Left lung (tissue), 10 donors: ENCODE results near the gene COL19A1. TPM values are rescaled to one million over a fixed set of nuclear protein-coding genes. Genes with fewer than 3 reads are reported as not detected.

Source experiments
- ATAC-seq: fragments of 200-7000 bp; cut with Tn5 transposase; one replicate; pipeline ENCODE4 v1.9.1; 2020; ENCODE audit warnings: moderate library complexity
- DNase-seq, 4 donors: peaks; one replicate each; pipeline ENCODE4 v3.0.0-alpha.2; 2013 to 2020
- H3K27ac ChIP-seq, 2 donors: fragments of 200-600 bp; sonication (generic) in 1 of 2; one replicate each; pipeline versions ENCODE4 v1.5.0 to v1.8.0; 2020 to 2021
- H3K27me3 ChIP-seq, 2 donors: fragments of 200-600 bp; sonication (generic) in 1 of 2; one replicate each; pipeline versions ENCODE4 v1.5.0 to v1.8.0; 2020 to 2021
- H3K36me3 ChIP-seq, 2 donors: fragments of 200-600 bp; sonication (generic) in 1 of 2; one replicate each; pipeline versions ENCODE4 v1.5.0 to v1.8.0; 2020 to 2021
- H3K4me1 ChIP-seq, 2 donors: fragments of 200-600 bp; one replicate each; pipeline ENCODE4 v1.8.0; 2021
- H3K4me3 ChIP-seq, 2 donors: fragments of 200-600 bp; sonication (generic) in 1 of 2; one replicate each; pipeline versions ENCODE4 v1.5.0 to v1.8.0; 2020 to 2021; ENCODE audit warnings: mild to moderate bottlenecking in 1 of 2
- H3K9me3 ChIP-seq, 2 donors: fragments of 200-600 bp; sonication (generic) in 1 of 2; one replicate each; pipeline versions ENCODE4 v1.5.0 to v1.8.0; 2020 to 2021
- intact Hi-C, 2 donors: fragments of 100-400 bp; cut with DNase I; formaldehyde crosslinking; loops; one replicate each; pipeline versions ENCODE4 v1.11.2 to v1.14.2; 2022
- polyA plus RNA-seq, 6 donors: library from polyadenylated mRNA; unstranded; fragments of 120-200 nt; gene quantifications; one replicate each; pipeline ENCODE4 v1.2.1, GENCODE V29; 2013; ENCODE audit not compliant: insufficient read length in 6 of 6
- total RNA-seq, 2 donors: library from RNA; stranded (reverse); fragmentation: NEBNext Ultra II Directional; extraction: Animal tissue kit (Norgen Biotek cat#: 25700); gene quantifications; one replicate each; pipeline ENCODE4 v1.2.1, GENCODE V29; 2021
- TF ChIP-seq, protein P1 (sequence below), 2 donors: fragments of 200-600 bp; sonication (generic) in 1 of 2; IDR thresholded peaks; one replicate each; pipeline versions ENCODE4 v1.5.0 to v1.8.0; 2021; ENCODE audit warnings: antibody characterized with exemption in 2 of 2
- donor health status: DM: no; HTN: yes; CAD: no.
- donor health status: DM: no; HTN: no; CAD: no.

COL19A1 gene
- total and polyA plus RNA-seq, 8 donors, result 0.10 to 0.77 (median 0.70) TPM

DNA sequence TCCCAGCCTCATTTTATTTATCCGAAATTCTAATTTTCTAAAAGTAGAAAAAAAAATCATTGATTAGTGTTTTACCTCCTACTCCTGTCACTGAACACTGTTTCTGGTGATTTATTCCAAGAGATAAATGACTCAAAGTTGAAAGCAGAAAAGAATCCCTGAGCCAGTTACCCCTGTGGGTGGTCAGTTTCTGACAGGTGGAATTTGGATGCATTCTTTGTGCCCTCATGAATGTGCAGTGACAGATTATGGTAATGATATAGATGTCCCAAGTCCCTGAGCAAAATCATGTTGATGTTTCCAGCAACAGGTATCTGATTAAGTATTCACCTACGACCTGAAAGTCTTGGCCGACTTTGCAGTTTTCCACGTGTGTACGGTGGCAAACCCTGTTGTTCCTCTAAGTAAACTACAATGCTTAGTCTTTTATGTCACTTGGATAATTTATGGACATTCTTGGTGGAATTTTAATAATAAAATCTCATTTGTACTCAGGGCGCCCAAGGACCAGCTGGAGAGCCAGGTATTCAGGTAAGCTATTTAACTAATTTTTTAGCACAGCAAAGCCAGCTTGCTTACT is 282.9 kb downstream of the COL19A1 start:
- H3K9me3 ChIP-seq, result no peaks in the 10 kb centered on the region
- no peaks in the 10 kb centered on the region for H3K4me1 ChIP-seq
- no peaks in the 10 kb centered on the region for H3K36me3 ChIP-seq
- ATAC-seq, result no peak
- intact Hi-C loops, result no loop called here
- TF ChIP-seq, protein P1, sequence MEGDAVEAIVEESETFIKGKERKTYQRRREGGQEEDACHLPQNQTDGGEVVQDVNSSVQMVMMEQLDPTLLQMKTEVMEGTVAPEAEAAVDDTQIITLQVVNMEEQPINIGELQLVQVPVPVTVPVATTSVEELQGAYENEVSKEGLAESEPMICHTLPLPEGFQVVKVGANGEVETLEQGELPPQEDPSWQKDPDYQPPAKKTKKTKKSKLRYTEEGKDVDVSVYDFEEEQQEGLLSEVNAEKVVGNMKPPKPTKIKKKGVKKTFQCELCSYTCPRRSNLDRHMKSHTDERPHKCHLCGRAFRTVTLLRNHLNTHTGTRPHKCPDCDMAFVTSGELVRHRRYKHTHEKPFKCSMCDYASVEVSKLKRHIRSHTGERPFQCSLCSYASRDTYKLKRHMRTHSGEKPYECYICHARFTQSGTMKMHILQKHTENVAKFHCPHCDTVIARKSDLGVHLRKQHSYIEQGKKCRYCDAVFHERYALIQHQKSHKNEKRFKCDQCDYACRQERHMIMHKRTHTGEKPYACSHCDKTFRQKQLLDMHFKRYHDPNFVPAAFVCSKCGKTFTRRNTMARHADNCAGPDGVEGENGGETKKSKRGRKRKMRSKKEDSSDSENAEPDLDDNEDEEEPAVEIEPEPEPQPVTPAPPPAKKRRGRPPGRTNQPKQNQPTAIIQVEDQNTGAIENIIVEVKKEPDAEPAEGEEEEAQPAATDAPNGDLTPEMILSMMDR (IDR thresholded peaks at IDR 0.05), result no peak
- no peak overlapping the region for H3K4me3 ChIP-seq
- H3K27ac ChIP-seq, result no peak overlapping the region
- no peaks in the 10 kb centered on the region for H3K27me3 ChIP-seq
- DNase-seq, result no peak

- H3K9me3 ChIP-seq, result no peaks in the 10 kb centered on the region
- no peak for ATAC-seq
- H3K27me3 ChIP-seq, result no peaks in the 10 kb centered on the region
- intact Hi-C loops, result no loop called here
- no peak overlapping the region for H3K27ac ChIP-seq
- DNase-seq, result no peak
- no peaks in the 10 kb centered on the region for H3K36me3 ChIP-seq
- TF ChIP-seq, protein P1 (IDR thresholded peaks at IDR 0.05), result no peak
- H3K4me3 ChIP-seq, result no peak overlapping the region
- H3K4me1 ChIP-seq, result no peaks in the 10 kb centered on the region
These were observed 284.2 kb downstream of the COL19A1 start for GRCh38 chr6:70150521-70150920.

DNA sequence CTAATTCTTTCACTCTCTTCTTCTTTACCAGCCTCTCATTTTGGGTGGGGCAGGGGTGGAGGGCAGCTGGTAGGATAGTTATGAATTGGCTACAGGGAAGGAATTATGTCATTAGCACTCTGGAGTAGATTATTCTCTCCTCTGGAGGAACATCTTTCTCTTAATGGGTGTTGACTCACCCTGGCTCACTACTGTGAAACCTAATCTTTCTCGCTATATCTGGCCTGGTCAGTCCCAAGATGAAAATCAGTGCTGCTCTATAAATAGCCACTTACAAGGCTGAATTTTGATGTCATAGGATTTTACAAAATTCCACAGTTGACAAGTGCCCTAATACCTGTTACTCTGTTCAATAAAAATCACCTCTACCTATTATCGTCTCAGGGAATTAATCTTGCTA is 285.3 kb downstream of the COL19A1 start:
- intact Hi-C loops, result no loop called here
- Histone ChIP-seq H3K27ac (no peak overlapping the region), H3K9me3 (no peaks in the 10 kb centered on the region), H3K36me3 (no peaks in the 10 kb centered on the region), H3K4me1 (no peaks in the 10 kb centered on the region), H3K4me3 (no peak overlapping the region), H3K27me3 (no peaks in the 10 kb centered on the region)
- no peak for DNase-seq
- TF ChIP-seq, protein P1 (IDR thresholded peaks at IDR 0.05), result no peak
- ATAC-seq, result no peak

DNA sequence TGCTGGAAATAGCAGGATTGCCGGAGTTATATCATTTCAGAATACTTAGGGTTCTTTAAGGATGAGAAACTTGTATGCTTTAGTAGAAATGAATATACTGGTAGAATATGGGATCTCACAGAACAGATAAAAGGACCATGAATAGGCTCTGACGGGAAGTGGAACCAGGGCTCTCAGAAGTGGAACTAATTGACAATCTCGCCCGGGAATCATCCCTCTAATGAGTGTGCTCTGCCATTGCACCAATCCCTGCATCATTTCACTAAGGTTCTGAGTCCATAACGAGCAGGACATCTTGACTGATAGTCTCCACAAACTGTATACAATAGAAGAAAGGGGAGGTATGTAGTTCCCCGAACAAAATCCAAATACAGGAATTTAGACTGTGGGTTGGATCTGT is 286.4 kb downstream of the COL19A1 start:
- intact Hi-C loops, result no loop called here
- Histone ChIP-seq H3K9me3 (no peaks in the 10 kb centered on the region), H3K27me3 (no peaks in the 10 kb centered on the region), H3K4me3 (no peak overlapping the region), H3K4me1 (no peaks in the 10 kb centered on the region), H3K27ac (no peak overlapping the region), H3K36me3 (no peaks in the 10 kb centered on the region)
- TF ChIP-seq, protein P1 (IDR thresholded peaks at IDR 0.05), result no peak
- no peak for ATAC-seq
- no peak for DNase-seq

- intact Hi-C loops, result no loop called here
- peak in 1 of 4 donors; percentile 7 for DNase-seq
- H3K27ac ChIP-seq, result no peak overlapping the region
- TF ChIP-seq, protein P1 (IDR thresholded peaks at IDR 0.05), result no peak
- H3K36me3 ChIP-seq, result no peaks in the 10 kb centered on the region
- H3K4me3 ChIP-seq, result no peak overlapping the region
- no peak for ATAC-seq
- H3K27me3 ChIP-seq, result no peaks in the 10 kb centered on the region
- no peaks in the 10 kb centered on the region for H3K4me1 ChIP-seq
- H3K9me3 ChIP-seq, result no peaks in the 10 kb centered on the region
These were observed 290.7 kb downstream of the COL19A1 start for GRCh38 chr6:70157086-70157485.
